Measurements from ENCODE around the gene ZNF146. TPM values are rescaled to one million over a fixed set of nuclear protein-coding genes. Genes with fewer than 3 reads are reported as not detected.

Gene ZNF146
- total RNA-seq, 2 experiments from 2014 or later: 82.5 to 86.5 TPM

GRCh38 chr19:36244066-36244465 lies 29.2 kb downstream of the ZNF146 start:
- no peak for DNase-seq
- no peaks in the 10 kb centered on the region for H3K4me1 Mint-ChIP-seq (ENCODE audit: low read depth)

GRCh38 chr19:36245210-36246005 lies 30.5 kb downstream of the ZNF146 start:
- DNase-seq: no peak
- ChIA-PET CTCF (no interaction called here), POLR2A (no interaction called here)
- no peak overlapping the region for H3K27ac Mint-ChIP-seq
- no peaks in the 10 kb centered on the region for H3K4me1 Mint-ChIP-seq (ENCODE audit: low read depth)
- peaks cover 4% of the 10 kb centered on the region for H3K27me3 Mint-ChIP-seq
- H3K4me3 Mint-ChIP-seq: no peak overlapping the region
- intact Hi-C loops (cut with micrococcal nuclease): no loop called here
- peaks cover 19% of the 10 kb centered on the region for H3K36me3 Mint-ChIP-seq
- peaks cover 54% of the 10 kb centered on the region for H3K9me3 Mint-ChIP-seq

More at GRCh38 chr19:36244066-36244465, 29.2 kb downstream of the ZNF146 start:
- Mint-ChIP-seq H3K36me3 (peaks cover 28% of the 10 kb centered on the region), H3K27ac (no peak overlapping the region), H3K9me3 (peaks cover 66% of the 10 kb centered on the region), H3K27me3 (peaks cover 4% of the 10 kb centered on the region), H3K4me3 (no peak overlapping the region)
- ChIA-PET CTCF (no interaction called here), POLR2A (no interaction called here)
- intact Hi-C loops (cut with micrococcal nuclease): no loop called here

GRCh38 chr19:36246006-36246481 lies 31.1 kb downstream of the ZNF146 start:
- intact Hi-C loops (cut with micrococcal nuclease): no loop called here
- peaks cover 19% of the 10 kb centered on the region for H3K36me3 Mint-ChIP-seq
- ChIA-PET POLR2A (no interaction called here), CTCF (no interaction called here)
- peaks cover 51% of the 10 kb centered on the region for H3K9me3 Mint-ChIP-seq
- no peak overlapping the region for H3K4me3 Mint-ChIP-seq
- H3K27ac Mint-ChIP-seq: no peak overlapping the region
- peaks cover 4% of the 10 kb centered on the region for H3K27me3 Mint-ChIP-seq
- no peak for DNase-seq
- no peaks in the 10 kb centered on the region for H3K4me1 Mint-ChIP-seq (ENCODE audit: low read depth)

GRCh38 chr19:36252047-36252446 lies 37.1 kb downstream of the ZNF146 start:
- Mint-ChIP-seq H3K4me3 (no peak overlapping the region), H3K4me1 (ENCODE audit: low read depth) (no peaks in the 10 kb centered on the region), H3K9me3 (peaks cover 38% of the 10 kb centered on the region), H3K27me3 (no peaks in the 10 kb centered on the region), H3K27ac (no peak overlapping the region), H3K36me3 (peaks cover 15% of the 10 kb centered on the region)
- DNase-seq: no peak
- intact Hi-C loops (cut with micrococcal nuclease): no loop called here
- CTCF ChIA-PET: no interaction called here
- POLR2A ChIA-PET: no interaction called here

- Mint-ChIP-seq H3K4me3 (no peak overlapping the region), H3K27ac (no peak overlapping the region), H3K9me3 (peaks cover 36% of the 10 kb centered on the region), H3K4me1 (ENCODE audit: low read depth) (no peaks in the 10 kb centered on the region), H3K36me3 (peaks cover 13% of the 10 kb centered on the region), H3K27me3 (no peaks in the 10 kb centered on the region)
- POLR2A ChIA-PET: no interaction called here
- DNase-seq: no peak
- intact Hi-C loops (cut with micrococcal nuclease): no loop called here
- CTCF ChIA-PET: no interaction called here
Measured at GRCh38 chr19:36254848-36255247, 39.9 kb downstream of the ZNF146 start.

- no peak for DNase-seq
- peaks cover 13% of the 10 kb centered on the region for H3K36me3 Mint-ChIP-seq
- peaks cover 36% of the 10 kb centered on the region for H3K9me3 Mint-ChIP-seq
- H3K27ac Mint-ChIP-seq: no peak overlapping the region
- ChIA-PET CTCF (no interaction called here), POLR2A (no interaction called here)
- H3K4me1 Mint-ChIP-seq (ENCODE audit: low read depth): no peaks in the 10 kb centered on the region
- no peaks in the 10 kb centered on the region for H3K27me3 Mint-ChIP-seq
- intact Hi-C loops (cut with micrococcal nuclease): no loop called here
- H3K4me3 Mint-ChIP-seq: no peak overlapping the region
Measured at GRCh38 chr19:36255316-36255715, 40.4 kb downstream of the ZNF146 start.

GRCh38 chr19:36256064-36256463 lies 41.2 kb downstream of the ZNF146 start:
- H3K9me3 Mint-ChIP-seq: peaks cover 36% of the 10 kb centered on the region
- no peaks in the 10 kb centered on the region for H3K27me3 Mint-ChIP-seq
- peaks cover 13% of the 10 kb centered on the region for H3K36me3 Mint-ChIP-seq
- no peaks in the 10 kb centered on the region for H3K4me1 Mint-ChIP-seq (ENCODE audit: low read depth)
- no peak overlapping the region for H3K4me3 Mint-ChIP-seq
- ChIA-PET POLR2A (no interaction called here), CTCF (no interaction called here)
- no peak for DNase-seq
- intact Hi-C loops (cut with micrococcal nuclease): no loop called here
- H3K27ac Mint-ChIP-seq: no peak overlapping the region

GRCh38 chr19:36256853-36257519 lies 42.1 kb downstream of the ZNF146 start:
- ChIA-PET CTCF (no interaction called here), POLR2A (no interaction called here)

GRCh38 chr19:36257520-36257876 lies 42.6 kb downstream of the ZNF146 start:
- Mint-ChIP-seq H3K9me3 (peaks cover 31% of the 10 kb centered on the region), H3K27me3 (no peaks in the 10 kb centered on the region), H3K4me1 (ENCODE audit: low read depth) (no peaks in the 10 kb centered on the region), H3K36me3 (peaks cover 8% of the 10 kb centered on the region), H3K4me3 (no peak overlapping the region), H3K27ac (no peak overlapping the region)
- intact Hi-C loops (cut with micrococcal nuclease): no loop called here
- ChIA-PET CTCF (no interaction called here), POLR2A (no interaction called here)
- no peak for DNase-seq

More at GRCh38 chr19:36256853-36257519, 42.1 kb downstream of the ZNF146 start:
- intact Hi-C loops (cut with micrococcal nuclease): no loop called here
- no peak overlapping the region for H3K27ac Mint-ChIP-seq
- H3K36me3 Mint-ChIP-seq: peaks cover 8% of the 10 kb centered on the region
- H3K4me3 Mint-ChIP-seq: no peak overlapping the region
- no peak for DNase-seq
- peaks cover 30% of the 10 kb centered on the region for H3K9me3 Mint-ChIP-seq
- no peaks in the 10 kb centered on the region for H3K27me3 Mint-ChIP-seq
- H3K4me1 Mint-ChIP-seq (ENCODE audit: low read depth): no peaks in the 10 kb centered on the region

- Mint-ChIP-seq H3K4me1 (ENCODE audit: low read depth) (no peaks in the 10 kb centered on the region), H3K36me3 (peaks cover 8% of the 10 kb centered on the region), H3K27me3 (no peaks in the 10 kb centered on the region), H3K27ac (no peak overlapping the region), H3K9me3 (peaks cover 32% of the 10 kb centered on the region), H3K4me3 (no peak overlapping the region)
- POLR2A ChIA-PET: no interaction called here
- CTCF ChIA-PET: no interaction called here
- DNase-seq: no peak
- intact Hi-C loops (cut with micrococcal nuclease): no loop called here
Measured at GRCh38 chr19:36258028-36258875, 43.3 kb downstream of the ZNF146 start.

- ChIA-PET POLR2A (no interaction called here), CTCF (no interaction called here)
- no peak for DNase-seq
- Mint-ChIP-seq H3K9me3 (peaks cover 36% of the 10 kb centered on the region), H3K36me3 (peaks cover 8% of the 10 kb centered on the region), H3K27ac (no peak overlapping the region), H3K4me3 (no peak overlapping the region), H3K4me1 (ENCODE audit: low read depth) (no peaks in the 10 kb centered on the region), H3K27me3 (no peaks in the 10 kb centered on the region)
- intact Hi-C loops (cut with micrococcal nuclease): no loop called here
Measured at GRCh38 chr19:36259211-36259610, 44.3 kb downstream of the ZNF146 start.

GRCh38 chr19:36265064-36265463 lies 50.2 kb downstream of the ZNF146 start:
- H3K36me3 Mint-ChIP-seq: peaks cover 2% of the 10 kb centered on the region
- no peak overlapping the region for H3K4me3 Mint-ChIP-seq
- no peaks in the 10 kb centered on the region for H3K27me3 Mint-ChIP-seq
- intact Hi-C loops (cut with micrococcal nuclease): no loop called here
- H3K9me3 Mint-ChIP-seq: peaks cover 32% of the 10 kb centered on the region
- no peak overlapping the region for H3K27ac Mint-ChIP-seq
- CTCF ChIA-PET: no interaction called here
- POLR2A ChIA-PET: no interaction called here
- no peak for DNase-seq
- no peaks in the 10 kb centered on the region for H3K4me1 Mint-ChIP-seq (ENCODE audit: low read depth)

All from activated CD4-positive, alpha-beta memory T cell treated with anti-CD3 and anti-CD28 coated beads for 36 hours (primary cell).